Prostate gland (tissue), 2 donors: ENCODE measurements around the gene SORBS1. TPM values are rescaled to one million over a fixed set of nuclear protein-coding genes. Genes with fewer than 3 reads are reported as not detected.
"Not testable (repeated sequence)": the region's sequence is repeated elsewhere in the genome, so short reads cannot be mapped to it uniquely, and the experiment has no call there.

Experiments
- DNase-seq: peaks from one replicate; pipeline ENCODE4 v3.0.0-alpha.2; 2019; ENCODE audit warnings: low spot score
- H3K27ac ChIP-seq, 2 donors: fragments of 200-600 bp; sonication (generic); 2 replicates each; pipeline ENCODE4 v1.5.1; 2017 to 2019
- H3K27me3 ChIP-seq: fragments of 200-600 bp; sonication (generic); replicated peaks from 2 replicates; pipeline ENCODE4 v1.5.1; 2019; ENCODE audit not compliant: insufficient read depth
- H3K36me3 ChIP-seq, 2 donors: fragments of 200-600 bp; sonication (generic); 1 replicate in 1 of 2; 2 replicates in 1 of 2; pipeline versions ENCODE4 v1.5.1 to v1.8.1; 2017 to 2019
- H3K4me1 ChIP-seq: fragments of 200-600 bp; sonication (generic); replicated peaks from 2 replicates; pipeline ENCODE4 v1.5.1; 2019
- H3K4me3 ChIP-seq, 2 donors: fragments of 200-600 bp; sonication (generic); 2 replicates each; pipeline ENCODE4 v1.5.1; 2017 to 2019
- H3K9me3 ChIP-seq: fragments of 200-600 bp; sonication (generic); 2 replicates; pipeline ENCODE4 v1.5.1; 2017
- POLR2A ChIP-seq: fragments of 450-650 bp; IDR thresholded peaks from one replicate; pipeline ENCODE4 v1.6.1; 2016; ENCODE audit warnings: antibody characterized with exemption, mild to moderate bottlenecking
- POLR2AphosphoS5 ChIP-seq: sonication (generic); formaldehyde crosslinking; IDR thresholded peaks from one replicate; pipeline ENCODE4 v1.6.1; 2017; ENCODE audit warnings: antibody characterized with exemption
- WGBS: methylation state at CpG from one replicate; pipeline ENCODE4 v1.1.5; 2018; 5-methylcytosine and 5-hydroxymethylcytosine counted together
- intact Hi-C: fragments of 100-400 bp; cut with DNase I; formaldehyde crosslinking; loops from one replicate; pipeline ENCODE4 v1.14.2; 2022
- total RNA-seq, 2 donors: library from RNA; depleted of rRNA; stranded (reverse); fragments of >200 nt; gene quantifications; one replicate each; pipeline ENCODE4 v1.1.0, GENCODE V29; 2016
- TF ChIP-seq, protein P1 (sequence below), 4 experiments: fragments of 200-600 bp in 2 of 4; fragments of 450-650 bp in 2 of 4; sonication (generic) in 2 of 4; IDR thresholded peaks; 1 replicate in 3 of 4; 2 replicates in 1 of 4; pipeline ENCODE4 v1.5.1; 2016 to 2019; ENCODE audit warnings: antibody characterized with exemption in 4 of 4, mild to moderate bottlenecking in 2 of 4, moderate library complexity in 2 of 4

The SORBS1 gene
- total RNA-seq, 2 donors from 2014 or later: 84.6 to 189 TPM

DNA sequence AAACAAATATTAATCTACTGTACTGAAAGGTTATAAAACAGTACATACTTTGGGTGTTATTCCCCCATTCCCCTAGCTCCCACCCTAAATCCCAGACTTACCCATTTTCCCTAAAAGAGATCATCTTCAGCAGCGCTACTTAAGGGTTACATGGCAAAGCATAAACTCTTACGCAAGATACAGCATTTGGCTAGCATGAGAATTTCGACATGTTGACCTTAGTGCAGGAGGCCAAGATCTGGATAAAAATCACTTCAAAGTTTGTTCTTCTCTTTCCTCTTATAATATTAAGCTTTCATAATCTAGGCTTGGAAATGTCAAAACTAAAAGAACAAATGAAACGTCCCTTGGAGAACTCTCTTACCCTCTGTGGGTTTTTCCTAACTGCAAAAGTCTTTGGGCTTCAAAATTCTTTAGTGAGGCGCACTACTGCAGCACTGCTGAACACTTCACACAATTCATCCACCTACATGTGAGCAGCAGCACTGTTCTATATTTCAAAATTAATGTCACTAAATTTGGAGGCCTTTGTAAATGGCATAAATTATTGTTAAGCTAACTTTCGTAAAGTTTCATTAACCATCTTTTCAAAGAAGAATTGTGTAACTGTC, 210.8 kb downstream of the SORBS1 start:
- Histone ChIP-seq H3K36me3 (no peaks in the 10 kb centered on the region), H3K27me3 (no peaks in the 10 kb centered on the region), H3K9me3 (no peaks in the 10 kb centered on the region), H3K4me1 (no peaks in the 10 kb centered on the region), H3K27ac (peak overlapping the region in 1 of 2 donors; percentile 52), H3K4me3 (no peak overlapping the region)
- DNase-seq: no peak
- 42% methylated on average over 6 of the region's 6 CpGs for WGBS
- intact Hi-C loops: no loop called here
- peak; percentile 46 for TF ChIP-seq POLR2AphosphoS5
- TF ChIP-seq, protein P1, sequence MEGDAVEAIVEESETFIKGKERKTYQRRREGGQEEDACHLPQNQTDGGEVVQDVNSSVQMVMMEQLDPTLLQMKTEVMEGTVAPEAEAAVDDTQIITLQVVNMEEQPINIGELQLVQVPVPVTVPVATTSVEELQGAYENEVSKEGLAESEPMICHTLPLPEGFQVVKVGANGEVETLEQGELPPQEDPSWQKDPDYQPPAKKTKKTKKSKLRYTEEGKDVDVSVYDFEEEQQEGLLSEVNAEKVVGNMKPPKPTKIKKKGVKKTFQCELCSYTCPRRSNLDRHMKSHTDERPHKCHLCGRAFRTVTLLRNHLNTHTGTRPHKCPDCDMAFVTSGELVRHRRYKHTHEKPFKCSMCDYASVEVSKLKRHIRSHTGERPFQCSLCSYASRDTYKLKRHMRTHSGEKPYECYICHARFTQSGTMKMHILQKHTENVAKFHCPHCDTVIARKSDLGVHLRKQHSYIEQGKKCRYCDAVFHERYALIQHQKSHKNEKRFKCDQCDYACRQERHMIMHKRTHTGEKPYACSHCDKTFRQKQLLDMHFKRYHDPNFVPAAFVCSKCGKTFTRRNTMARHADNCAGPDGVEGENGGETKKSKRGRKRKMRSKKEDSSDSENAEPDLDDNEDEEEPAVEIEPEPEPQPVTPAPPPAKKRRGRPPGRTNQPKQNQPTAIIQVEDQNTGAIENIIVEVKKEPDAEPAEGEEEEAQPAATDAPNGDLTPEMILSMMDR (IDR thresholded peaks at IDR 0.05): no peak

DNA sequence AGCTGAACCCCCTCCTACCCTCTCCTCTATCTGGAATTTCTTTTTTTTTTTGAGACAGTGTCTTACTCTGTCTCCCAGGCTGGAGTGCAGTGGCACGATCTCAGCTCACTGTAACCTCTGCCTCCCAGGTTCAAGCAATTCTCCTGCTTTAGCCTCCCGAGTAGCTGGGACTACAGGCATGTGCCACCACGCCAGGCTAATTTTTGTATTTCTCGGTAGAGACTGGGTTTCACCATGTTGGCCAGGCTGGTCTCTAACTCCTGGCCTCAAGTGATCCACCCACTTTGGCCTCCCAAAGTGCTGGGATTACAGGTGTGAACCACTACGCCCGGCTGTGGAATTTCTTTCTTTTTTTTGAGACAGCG, 213.8 kb downstream of the SORBS1 start:
- H3K4me1 ChIP-seq, DNase-seq, H3K36me3 ChIP-seq, H3K4me3 ChIP-seq, intact Hi-C loops, H3K27me3 ChIP-seq, H3K9me3 ChIP-seq, H3K27ac ChIP-seq: not testable (repeated sequence)
- 91% methylated on average over 7 of the region's 7 CpGs for WGBS

DNA sequence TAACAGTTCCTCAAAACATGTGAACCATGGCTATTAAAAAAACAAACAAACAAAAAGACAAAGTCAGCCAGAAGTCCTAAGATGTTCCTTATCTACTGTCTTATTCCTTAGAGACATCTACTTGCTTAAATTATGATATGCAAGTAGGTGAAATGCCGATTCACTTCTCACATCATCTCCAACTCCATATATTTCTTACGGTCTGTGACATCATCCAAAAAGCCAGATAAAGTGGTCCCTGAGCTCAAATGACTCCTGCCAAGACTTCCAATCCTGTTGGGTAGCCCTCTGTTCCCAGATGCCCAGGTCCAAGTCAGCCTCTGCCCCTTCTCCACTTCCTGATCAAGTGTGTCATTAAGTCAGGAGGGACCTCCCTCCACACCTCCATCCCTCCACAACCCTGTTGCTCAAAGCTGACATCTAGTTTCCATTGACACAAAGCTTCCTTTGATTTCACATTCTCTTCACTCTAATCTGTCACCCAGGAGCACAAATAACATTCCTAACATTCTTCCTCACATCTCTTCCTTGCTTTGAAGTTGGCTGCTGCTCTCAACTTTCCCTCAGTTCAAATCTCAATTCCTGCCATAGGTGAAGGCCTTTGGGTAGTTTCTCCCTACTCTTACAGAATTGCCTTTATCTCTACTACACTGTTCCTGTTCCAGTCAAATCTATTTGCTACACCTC, 214.3 kb downstream of the SORBS1 start:
- TF ChIP-seq POLR2A (no peak), POLR2AphosphoS5 (no peak)
- TF ChIP-seq, protein P1 (IDR thresholded peaks at IDR 0.05): no peak
- 91% methylated on average over 2 of the region's 2 CpGs for WGBS
- no peak for DNase-seq
- no peaks in the 10 kb centered on the region for H3K27me3 ChIP-seq
- no peaks in the 10 kb centered on the region for H3K9me3 ChIP-seq
- intact Hi-C loops: no loop called here
- H3K4me3 ChIP-seq: no peak overlapping the region
- H3K36me3 ChIP-seq: no peaks in the 10 kb centered on the region
- H3K27ac ChIP-seq: no peak overlapping the region
- H3K4me1 ChIP-seq: no peaks in the 10 kb centered on the region

DNA sequence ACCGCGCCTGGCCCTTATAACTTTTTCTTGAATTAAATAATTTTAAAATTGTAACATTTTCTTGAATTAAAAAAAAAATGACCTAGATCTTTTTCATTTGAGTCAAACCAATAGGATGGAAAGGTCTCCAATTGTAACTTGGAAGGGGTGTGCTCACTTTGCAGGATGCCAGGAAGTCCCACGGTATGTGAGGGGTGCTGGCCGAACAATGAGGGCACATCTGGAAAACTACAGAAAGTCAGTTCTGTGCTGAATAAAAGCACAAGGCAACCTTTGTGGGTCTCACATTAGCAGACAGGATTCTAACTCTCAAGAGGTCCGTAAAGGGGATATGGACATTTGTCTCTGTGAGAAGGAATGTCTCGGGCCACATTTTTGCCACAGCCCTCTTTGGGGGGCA, 217.6 kb downstream of the SORBS1 start:
- intact Hi-C loops: no loop called here
- no peaks in the 10 kb centered on the region for H3K27me3 ChIP-seq
- no peaks in the 10 kb centered on the region for H3K9me3 ChIP-seq
- H3K36me3 ChIP-seq: no peaks in the 10 kb centered on the region
- no peaks in the 10 kb centered on the region for H3K4me1 ChIP-seq
- 87% methylated on average over 6 of the region's 6 CpGs for WGBS
- DNase-seq: no peak
- H3K4me3 ChIP-seq: no peak overlapping the region
- TF ChIP-seq POLR2A: no peak
- TF ChIP-seq POLR2AphosphoS5: no peak
- TF ChIP-seq, protein P1 (IDR thresholded peaks at IDR 0.05): no peak
- H3K27ac ChIP-seq: no peak overlapping the region

DNA sequence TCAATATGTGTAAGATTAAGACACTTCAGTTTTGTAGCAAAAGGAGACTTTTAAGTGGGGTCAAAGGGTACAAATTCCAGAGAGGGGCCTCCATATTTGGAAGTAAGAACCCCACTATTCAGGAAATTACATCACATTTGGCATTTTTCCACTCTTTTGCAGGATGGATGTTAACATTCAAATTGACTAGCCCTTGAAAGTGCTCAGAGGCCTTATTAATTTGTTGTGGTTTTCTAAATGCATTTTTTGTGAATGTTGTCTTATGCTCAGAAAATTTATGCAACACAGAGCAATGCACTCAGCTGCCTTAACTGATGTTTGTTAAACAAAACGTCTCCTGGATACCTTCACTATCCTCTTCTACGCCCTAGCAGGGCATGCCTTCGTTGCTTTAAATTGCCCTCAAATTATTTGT, 219.4 kb downstream of the SORBS1 start:
- H3K36me3 ChIP-seq: no peaks in the 10 kb centered on the region
- H3K27ac ChIP-seq: no peak overlapping the region
- H3K9me3 ChIP-seq: no peaks in the 10 kb centered on the region
- no peaks in the 10 kb centered on the region for H3K4me1 ChIP-seq
- 83% methylated on average over 3 of the region's 3 CpGs for WGBS
- intact Hi-C loops: no loop called here
- no peaks in the 10 kb centered on the region for H3K27me3 ChIP-seq
- no peak overlapping the region for H3K4me3 ChIP-seq
- DNase-seq: no peak
- TF ChIP-seq, protein P1 (IDR thresholded peaks at IDR 0.05): no peak
- no peak for TF ChIP-seq POLR2AphosphoS5
